ENCODE data around the gene YY1.
"Not testable (repeated sequence)": the region's sequence is repeated elsewhere in the genome, so short reads cannot be mapped to it uniquely, and the experiment has no call there.

The YY1 gene

DNA sequence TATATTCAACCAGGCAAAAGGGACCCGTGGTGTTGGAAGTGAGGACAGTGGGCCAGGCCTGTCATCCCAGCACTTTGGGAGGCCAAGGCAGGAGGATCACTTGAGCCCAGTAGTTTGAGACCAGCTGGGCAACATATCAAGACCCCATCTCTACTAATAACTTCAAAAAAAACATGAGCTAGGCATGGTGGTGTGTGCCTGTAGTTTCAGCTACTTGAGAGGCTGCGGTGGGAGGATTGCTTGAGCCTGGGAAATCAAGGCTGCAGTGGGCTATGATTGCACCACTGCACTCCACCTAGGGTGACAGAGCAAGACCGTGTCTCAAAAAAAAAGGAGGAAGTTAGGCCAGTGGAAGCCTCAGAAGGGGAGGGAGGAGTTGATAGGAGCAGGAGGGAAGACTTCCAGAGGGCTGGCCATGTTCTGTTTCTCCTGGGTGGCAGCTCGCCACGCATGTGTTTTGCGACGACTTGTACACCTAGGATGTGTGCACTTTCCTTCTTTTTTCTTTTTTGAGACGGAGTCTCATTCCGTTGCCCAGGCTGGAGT, 57.2 kb downstream of the YY1 start:
- no peak for DNase-seq (ENCODE audit: low read depth in 2 of 2)

DNA sequence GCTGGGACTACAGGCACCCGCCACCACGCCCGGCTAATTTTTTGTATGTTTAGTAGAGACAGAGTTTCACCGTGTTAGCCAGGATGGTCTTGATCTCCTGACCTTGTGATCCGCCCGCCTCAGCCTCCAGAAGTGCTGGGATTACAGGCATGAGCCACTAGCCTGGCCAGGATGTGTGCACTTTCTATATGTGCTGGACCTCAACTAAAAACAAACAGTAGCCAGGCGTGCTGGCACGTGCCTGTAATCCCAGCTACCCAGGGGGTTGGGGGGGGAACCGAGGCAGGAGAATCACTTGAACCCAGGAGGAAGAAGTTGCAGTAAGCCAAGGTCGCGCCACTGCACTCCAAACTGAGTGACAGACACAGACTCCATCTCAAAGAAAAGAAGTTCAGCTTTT, 57.8 kb downstream of the YY1 start:
- not testable (repeated sequence) for DNase-seq (ENCODE audit: low read depth in 2 of 2)

DNA sequence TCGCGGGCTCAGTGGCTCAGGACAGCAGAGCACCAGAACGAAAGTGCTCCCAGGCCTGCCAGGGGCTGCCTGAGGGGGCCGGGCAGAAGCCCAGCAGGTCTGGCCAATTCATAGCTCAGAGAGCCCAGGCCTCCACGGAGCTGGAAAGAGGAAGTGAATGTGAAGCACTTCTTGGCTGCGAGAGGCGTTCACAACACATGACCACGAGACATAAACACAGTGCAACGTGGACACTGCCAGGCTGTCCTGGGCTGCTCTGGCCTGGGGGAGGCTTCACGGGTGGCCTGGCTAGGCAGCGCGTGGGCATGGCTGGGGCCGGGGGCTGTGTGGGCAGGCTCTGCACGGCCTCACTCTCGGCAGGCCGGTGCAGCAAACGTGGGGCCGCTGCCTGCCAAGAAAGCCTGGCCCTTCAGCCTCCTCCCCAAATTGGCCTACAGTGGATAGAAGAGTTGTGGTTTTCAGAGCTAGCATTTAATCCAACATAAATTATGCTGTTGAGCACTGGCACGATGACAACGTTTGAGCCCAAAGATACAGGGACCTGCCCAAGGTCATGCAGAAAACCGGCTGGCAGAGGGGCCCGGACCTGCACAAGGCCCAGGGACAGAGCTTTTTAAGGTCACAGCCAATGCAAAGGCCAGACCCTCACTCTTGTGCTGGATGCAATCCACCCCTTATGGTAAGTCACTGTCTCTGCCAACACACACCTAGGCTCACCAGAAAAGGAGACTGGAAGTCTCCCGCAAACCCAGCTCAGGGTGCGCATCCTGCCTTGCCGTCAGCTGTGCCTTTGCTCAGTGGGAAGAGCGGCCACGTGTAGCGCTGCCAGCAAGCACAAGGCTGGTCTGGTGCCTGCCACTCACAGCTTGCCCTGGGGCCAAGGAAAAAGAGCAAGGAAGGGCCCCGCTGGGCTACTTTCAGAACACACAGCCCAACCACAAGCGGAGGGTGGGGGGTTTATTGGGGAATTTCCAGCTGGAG, 58.7 kb downstream of the YY1 start:
- DNase-seq (ENCODE audit: low read depth in 2 of 2): no peak

DNA sequence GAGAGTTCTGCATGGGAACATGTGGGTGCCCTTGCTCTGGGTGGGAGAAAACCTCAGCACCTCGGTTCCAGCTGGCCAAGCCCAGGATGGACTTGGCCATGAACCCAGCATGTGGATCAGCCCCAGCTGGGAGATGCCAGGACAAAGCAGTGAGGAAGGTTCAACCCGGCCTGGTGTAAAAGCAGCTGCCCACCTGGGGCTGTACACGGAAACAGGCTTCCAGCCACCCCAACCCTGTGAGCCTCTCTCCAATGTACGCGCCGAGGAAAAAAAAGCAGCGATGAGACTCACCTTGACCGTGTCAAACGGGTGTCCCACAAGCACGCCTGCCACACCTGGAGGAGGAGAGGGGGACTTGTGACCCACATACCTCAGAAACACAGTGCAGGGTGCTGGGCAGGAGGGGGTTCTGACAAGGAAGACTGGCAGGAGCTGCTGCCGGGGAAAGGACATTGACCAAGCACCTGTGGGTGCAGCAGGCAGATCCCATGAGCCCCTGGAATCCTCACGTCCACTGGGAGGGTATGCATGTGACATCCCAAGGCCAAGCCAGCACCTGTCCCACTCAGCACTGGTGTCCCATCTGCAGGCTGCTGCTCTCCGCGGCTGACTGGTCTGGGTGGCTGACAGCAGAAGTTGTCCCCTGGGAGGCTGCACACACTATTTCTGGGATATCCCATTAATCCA, 59.8 kb downstream of the YY1 start:
- DNase-seq (ENCODE audit: low read depth in 2 of 2): no peak

DNA sequence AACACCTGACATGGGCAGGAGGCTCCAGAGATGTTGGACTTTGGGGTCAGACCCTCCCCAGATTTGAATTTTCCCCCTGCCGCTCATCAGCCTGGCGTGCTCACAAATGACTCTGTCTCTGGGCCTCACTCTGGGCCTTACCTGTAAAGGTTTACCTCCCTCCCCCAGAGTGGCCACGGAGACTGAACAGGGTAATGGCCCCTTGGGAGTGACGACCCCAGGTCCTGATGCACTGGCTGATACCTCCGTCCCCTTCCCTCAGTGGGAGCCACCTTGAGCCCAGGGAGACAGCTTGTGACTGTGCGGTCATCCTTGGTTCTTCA, 60.3 kb downstream of the YY1 start:
- no peak for DNase-seq (ENCODE audit: low read depth in 2 of 2)

DNA sequence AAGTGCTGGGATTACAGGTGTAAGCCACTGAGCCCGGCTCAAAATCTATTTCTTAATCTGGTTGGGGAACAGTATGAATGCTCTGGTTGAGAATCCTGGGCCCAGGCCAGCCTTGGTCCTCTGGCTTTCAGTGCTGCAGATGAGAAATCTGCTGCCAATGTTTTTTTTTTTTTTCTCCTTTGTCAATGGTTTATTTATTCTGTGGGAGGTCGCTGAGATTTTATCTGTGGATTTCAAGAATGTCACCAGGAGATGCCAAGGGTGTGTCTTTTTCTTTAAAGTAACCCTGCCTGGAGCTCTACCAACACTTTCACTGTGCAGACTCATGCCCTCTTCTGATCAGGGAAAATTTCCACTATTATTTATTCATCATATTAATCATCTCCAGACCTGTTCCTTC, 63.7 kb downstream of the YY1 start:
- no peak for DNase-seq (ENCODE audit: low read depth in 2 of 2)

DNA sequence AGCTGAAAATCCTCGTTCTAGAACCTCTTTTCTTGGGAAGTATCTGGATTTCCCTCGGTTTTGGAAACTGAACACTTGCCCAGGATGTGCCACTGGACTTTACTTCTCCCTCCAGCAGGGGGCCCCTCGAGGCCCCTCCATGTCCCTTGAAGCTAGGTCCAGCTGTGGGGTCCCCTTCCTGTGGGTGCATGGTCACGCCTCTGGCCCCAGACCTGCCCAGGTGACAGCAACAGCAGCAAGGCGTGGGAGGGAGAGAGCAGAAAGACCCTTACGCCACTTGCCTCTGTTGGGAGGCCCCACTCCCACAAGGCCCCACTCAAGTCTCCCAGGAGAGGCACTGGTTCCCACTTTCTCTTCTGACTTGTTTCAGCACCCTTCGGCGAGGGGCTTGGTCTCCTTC, 64.2 kb downstream of the YY1 start:
- no peak for DNase-seq (ENCODE audit: low read depth in 2 of 2)

DNA sequence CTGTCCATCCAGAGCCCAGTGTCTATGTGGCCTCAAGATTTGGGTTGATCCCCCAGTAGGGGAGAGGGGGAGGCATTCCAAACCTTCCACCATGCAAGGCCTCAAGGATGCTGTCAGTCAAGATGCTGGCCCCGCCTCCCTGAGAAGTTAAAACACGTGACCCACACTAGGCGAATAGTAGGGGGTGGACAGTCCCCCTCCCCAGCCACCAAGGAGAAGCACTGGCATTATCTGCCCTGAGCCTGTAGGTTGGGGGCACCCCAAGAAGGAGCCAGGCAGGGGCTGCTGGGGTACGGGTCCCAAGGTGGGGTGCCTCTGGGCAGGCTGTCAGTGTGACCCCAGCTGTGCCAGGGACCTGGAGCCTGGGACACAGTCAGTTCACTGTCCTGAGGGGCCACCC, 65.0 kb downstream of the YY1 start:
- DNase-seq (ENCODE audit: low read depth in 2 of 2): no peak

DNA sequence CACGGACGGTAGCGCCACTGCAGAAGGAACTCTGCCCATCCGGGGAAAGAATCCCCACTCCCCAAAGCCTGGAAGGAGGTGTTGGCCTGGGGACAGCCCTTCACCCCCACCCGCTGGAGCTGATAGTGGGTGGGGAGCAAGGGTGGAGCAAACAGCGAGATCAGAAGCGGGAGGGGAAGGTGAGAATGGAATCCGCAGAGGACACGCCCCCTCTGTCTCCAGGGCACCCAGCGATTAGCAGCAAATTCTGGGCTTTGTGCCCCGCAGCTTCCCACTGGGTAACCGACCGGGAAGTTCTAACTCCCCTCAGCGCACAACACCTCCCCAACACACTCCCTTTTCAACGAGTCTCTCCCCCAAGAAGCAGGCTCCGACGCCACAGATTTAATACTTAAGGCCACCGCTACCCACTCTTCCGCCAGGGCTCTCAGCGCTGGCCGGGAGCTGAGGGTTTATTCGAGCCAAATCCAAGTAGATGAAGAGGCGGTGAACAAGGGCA, 65.9 kb downstream of the YY1 start:
- no peak for DNase-seq (ENCODE audit: low read depth in 2 of 2)

DNA sequence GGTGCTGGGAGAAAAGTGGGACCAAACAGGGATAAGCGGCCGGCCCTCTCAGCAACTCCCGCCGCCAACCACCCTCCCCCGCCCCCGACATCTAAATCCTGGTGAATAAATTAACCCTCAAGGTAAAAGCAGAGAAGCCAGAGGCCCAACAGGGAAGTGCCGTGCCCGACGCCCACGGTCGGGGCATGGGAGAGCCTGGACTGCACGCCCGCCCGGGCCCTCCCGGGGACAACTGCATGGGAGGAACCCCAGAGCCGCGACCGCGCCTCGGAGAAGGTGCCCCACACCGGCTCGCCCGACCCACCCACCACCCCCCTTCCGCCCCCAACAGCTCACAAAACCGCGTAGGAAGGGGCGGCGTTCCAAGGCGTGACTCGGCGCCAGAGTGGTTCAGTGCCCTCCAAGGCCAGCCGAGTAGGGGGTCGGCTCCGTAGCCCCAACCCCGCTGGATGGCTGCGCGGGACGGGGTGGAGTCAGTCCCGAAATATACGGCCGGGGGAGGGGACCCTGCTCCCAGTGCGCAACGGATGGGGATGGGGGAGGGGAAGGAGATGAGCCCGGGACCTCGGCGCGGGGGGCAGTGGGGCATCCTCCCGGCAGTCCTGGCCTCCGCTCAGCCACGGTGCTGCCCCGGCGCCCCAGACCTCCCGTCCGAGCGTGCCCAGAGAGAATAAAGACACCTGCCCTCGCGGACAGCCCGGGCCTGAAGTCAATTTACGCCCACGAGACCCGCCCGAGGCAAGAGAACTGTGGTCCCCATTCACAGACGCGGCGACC, 66.6 kb downstream of the YY1 start:
- DNase-seq (ENCODE audit: low read depth in 2 of 2): peak; percentile 40

DNA sequence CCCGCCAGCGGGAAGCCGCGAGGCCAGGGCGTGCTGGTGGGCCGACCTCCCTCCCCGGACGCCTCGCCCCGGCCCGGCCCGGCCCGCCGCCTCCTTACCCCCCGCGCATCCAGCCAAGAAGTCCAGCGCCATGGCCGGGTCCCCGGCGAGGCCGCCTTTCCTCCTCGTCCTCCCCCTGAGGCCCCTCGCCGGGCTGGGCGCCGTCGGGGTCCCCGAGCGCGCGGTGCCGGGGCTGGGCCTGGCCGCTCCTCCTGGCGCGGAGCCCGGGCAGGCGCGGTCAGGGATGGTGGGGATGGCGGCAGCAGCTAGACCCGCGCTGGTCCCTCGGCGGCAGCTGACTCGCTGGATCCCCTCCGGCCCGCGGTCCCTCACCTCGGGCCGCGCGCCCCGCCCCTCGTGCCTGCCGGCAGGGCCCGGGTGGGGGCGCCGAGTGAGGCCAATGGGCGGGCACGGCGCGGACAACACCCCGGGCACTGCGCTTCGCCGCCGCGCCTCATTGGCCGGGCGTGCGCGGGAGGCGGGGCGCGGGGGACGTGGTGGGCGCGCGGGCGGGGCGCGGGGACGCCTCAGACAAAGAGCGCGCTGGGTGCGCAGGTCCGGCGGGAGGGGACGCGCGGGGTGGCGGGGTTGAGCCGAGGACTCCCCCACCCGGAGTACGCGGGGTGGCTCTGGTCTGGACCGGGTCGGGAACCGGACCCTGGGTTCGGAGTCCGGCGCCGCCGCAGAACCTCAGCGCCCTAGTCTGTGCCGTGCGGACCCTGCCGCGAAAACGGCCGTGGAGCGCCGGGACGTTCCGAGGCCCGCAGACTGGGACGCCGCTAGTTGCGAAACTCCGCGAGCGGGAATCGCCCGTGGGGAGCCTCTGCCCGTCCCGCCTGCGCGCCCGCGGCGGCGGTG, 67.4 kb downstream of the YY1 start, which contains the start of gene SLC25A29:
TSS of gene SLC25A29 (minus strand) at position 344 of the 897 bp plus-strand sequence. CDS start at position 132, 212 bp downstream.
- DNase-seq (ENCODE audit: low read depth in 2 of 2): peak; percentile 74 to 82

DNA sequence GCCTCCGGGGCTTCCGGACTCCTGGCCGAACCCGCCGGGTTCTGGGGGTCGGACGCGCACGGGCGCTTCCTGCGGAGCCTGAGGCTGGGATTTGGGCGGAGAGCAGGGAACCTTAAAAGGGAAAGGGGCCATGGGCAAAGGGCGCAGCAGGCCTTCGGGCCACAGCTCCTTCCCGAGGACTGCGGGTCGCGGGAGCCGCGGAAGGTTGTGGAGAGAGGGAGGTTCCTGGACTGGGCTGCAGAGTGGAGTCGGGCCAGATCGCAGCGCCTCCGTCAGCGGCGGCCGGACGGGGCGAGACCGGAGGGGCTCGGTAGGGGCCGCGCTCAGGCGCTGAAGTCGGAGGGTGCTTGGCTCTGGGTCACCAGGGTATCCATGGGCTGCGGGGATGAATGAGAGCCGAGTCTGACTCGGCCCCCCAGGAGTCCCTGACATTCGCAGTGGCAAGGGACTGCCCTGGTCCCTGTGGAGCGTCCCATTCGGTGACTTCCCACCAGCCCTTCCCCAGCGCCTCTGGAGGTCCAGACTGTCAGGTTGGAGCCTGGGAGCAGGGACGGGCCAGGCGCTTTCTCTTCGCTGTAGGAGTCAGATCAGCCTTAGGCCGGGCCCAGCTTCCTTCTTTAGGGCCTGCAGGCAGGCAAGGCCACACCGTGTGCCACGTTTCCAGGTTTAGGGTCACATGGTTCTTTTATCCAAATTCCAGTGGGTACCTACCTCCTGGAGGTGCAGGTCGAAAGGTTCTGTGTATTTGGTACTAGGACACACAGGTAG, 68.2 kb downstream of the YY1 start:
- DNase-seq (ENCODE audit: low read depth in 2 of 2): no peak

DNA sequence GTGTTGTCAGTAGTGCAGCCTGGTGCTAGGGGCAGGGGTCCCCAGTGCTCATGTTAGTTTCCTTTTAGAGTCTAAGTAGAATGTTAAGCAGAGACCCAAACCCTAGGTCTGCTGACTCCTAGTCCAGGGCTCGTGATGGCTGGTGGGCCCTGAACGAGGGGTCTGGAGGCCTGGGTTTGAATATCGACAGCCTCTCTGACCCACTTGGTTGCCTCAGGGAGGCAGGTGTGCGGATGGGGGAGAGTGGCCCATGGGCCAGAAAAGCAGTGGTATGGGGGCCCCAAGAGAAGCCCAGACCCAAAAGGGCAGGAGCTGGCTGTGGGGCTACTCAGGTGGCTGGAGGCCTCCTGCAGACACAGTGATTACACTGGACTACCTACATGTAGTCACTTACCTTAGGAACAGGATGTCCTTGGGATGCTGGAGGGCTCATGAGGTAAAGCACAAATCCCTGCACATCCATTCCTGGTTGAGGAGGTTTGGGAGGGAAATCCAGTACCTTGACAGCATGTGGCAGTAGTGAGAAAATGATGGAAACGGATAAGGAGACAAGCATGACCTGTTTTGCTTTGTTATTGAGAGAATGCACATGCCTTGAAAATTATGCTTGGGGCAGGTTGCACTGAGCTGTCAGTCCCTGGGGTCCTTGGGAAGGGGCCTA, 69.0 kb downstream of the YY1 start:
- DNase-seq (ENCODE audit: low read depth in 2 of 2): no peak

DNA sequence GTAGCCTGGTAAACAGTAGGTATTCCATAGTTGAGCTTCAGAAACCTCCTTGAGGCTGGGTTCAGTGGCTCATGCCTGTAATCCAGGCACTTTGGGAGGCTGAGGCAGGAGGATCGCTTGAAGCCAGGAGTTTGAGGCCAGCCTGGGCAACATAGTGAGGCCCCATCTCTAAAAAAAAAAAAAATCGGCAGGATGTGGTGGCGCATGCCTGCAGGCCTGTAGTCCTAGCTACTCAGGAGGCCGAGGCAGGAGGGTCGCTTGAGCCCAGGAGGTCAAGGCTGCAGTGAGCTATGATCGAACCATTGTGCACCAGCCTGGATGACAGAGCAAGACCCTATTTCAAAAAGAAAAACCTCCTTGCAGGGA, 69.5 kb downstream of the YY1 start:
- not testable (repeated sequence) for DNase-seq (ENCODE audit: low read depth in 2 of 2)

DNA sequence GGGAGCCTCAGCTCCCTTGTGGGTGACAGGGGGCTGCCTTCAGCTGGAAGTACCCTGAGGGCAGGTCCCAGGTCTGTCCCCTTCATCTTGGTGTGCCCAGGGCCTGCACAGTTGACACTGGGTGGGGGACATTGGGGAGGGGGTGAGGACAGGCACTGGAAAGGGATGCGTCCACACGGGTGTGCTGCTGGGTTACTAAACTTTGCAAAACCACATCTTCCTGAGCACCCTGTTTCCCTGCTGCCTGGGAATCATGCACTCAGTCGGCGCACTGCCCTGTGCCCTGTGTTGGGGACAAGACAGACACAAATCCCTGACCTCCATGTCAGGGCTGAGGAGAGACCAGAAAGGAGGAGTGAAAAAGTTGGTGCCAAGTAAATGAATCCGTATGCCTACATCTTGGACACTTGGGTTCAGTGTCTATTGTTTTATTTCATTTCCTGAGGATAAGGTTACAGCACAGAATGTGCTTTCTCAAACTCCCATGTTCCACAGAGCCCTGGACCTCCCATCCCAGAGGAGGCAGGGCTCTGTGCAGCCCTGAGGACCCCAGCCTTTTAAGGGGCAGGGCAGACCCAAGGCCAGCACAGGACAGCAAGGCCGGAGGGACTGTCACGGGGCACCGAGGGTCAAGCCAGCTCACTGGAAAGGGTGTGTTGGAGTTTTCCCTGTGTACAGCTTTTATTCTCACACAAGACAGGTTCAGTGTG, 70.2 kb downstream of the YY1 start:
- DNase-seq (ENCODE audit: low read depth in 2 of 2): no peak

DNA sequence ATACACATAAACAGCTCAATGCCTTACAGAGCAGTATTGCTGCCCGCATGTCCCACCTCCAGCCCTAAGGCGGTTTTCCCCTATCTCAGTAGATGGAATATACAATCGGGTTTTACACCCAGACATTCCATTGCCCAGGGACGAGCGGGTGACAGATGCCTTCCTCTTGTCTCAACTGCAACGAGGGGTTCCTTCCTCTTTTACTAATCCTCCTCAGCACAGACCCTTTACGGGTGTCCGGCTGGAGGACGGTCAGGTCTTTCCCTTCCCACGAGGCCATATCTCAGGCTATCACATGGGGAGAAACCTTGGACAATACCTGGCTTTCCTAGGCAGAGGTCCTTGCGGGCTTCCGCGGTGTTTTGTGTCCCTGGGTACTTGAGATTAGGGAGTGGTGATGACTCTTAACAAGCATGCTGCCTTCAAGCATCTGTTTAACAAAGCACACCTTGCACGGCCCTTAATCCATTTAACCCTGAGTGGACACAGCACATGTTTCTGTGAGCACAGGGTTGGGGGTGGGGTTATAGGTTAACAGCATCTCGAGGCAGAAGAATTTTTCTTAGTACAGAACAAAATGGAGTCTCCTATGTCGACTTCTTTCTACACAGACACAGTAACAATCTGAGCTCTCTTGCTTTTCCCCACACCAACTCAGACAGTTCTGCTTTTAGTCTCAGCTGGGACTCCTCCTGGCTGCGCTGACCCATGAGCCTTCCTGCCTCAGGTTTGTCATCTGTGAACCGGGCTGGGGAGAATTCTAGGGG, 73.3 kb downstream of the YY1 start:
- not testable (repeated sequence) for DNase-seq (ENCODE audit: low read depth in 2 of 2)

DNA sequence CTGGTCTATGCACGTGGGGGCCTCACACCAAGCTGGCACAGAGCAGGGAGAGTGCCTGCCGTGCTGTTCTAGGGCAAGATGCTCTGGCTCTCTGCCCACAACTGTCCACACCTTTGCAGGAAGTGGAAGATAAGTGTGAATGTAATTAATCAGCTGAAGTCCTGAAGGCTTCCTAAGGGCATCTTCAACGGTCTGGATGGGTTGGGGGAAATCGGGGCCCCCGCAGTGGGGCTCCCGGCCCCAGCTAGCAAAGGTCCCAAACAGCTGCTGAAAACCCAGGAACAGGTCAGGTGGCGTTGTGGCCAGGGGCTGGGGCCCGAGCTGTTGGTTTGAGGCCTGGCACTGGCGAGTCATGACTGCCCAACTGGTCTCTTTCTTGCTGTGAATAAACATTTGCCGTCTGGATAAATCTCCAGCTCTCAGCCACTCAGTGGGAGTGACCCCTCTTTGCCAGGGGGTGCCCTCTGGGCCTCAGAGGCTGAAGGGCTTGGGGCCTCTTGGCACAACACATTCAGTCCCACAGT, 74.0 kb downstream of the YY1 start:
- no peak for DNase-seq (ENCODE audit: low read depth in 2 of 2)

Measured in stimulated activated CD8-positive, alpha-beta memory T cell treated with anti-CD3 and anti-CD28 coated beads, Interleukin-2, amount 100 ng/mL, for 48 hours (primary cell).